Loucy (cell line): Measurements from ENCODE around the gene SGIP1.

Experiments used
- CTCF ChIP-seq: fragments of 200-600 bp; sonication (generic); conservative IDR thresholded peaks from 2 replicates; pipeline ENCODE4 v1.5.1; 2014; ENCODE audit warnings: mild to moderate bottlenecking, antibody characterized with exemption, low read length
- EZH2phosphoT487 ChIP-seq: fragments of 200-600 bp; IDR thresholded peaks from 2 replicates; pipeline ENCODE4 v1.6.1; 2018; ENCODE audit warnings: antibody characterized with exemption, mild to moderate bottlenecking, moderate library complexity, borderline replicate concordance

DNA sequence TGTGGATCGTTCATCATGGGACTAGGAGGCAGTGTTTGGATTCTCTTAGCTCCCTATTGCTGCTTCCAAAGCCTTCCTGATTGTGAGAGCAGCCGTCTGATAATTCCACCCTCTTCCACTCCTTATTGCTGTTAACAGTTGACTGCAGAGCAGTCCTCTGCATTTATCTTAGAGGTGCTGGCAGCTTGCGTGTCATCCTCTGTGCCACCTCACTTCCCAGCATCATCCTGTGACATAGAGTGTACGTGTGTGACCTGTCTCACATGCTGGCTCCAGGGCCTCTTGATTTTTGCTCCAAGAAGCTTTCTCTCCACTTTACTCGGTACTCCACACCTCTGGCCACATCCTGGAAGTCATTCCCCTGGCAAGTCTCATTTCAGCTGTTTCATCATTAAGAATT lies 165.3 kb downstream of the SGIP1 start:
- TF ChIP-seq CTCF (no peak), EZH2phosphoT487 (no peak)
